HuH-7.5 (cell line): ENCODE data around the gene LCN12.

ENCODE experiments used
- DNase-seq: peaks from one replicate; pipeline ENCODE4 v3.0.0; 2011; ENCODE audit warnings: low spot score

LCN12 gene

GRCh38 chr9:136951541-136952320 lies at the start of gene LCN12:
LCN12 (plus strand) TSS chr9:136952273; CDS start chr9:136952328, 55 bp downstream.
- no peak for DNase-seq

- DNase-seq: no peak
Measured at GRCh38 chr9:136903041-136903554, 49.0 kb upstream of the LCN12 start.

GRCh38 chr9:136906266-136906665 lies 45.8 kb upstream of the LCN12 start:
- no peak for DNase-seq

GRCh38 chr9:136907011-136907914 lies 44.8 kb upstream of the LCN12 start:
- DNase-seq: no peak

- no peak for DNase-seq
Measured at GRCh38 chr9:136910197-136910900, 41.7 kb upstream of the LCN12 start.

- DNase-seq: no peak
Measured at GRCh38 chr9:136910901-136911245, 41.2 kb upstream of the LCN12 start.

GRCh38 chr9:136913701-136914438 lies 38.2 kb upstream of the LCN12 start:
- no peak for DNase-seq

- no peak for DNase-seq
Measured at GRCh38 chr9:136915632-136916329, 36.3 kb upstream of the LCN12 start.

GRCh38 chr9:136916330-136917184 lies 35.5 kb upstream of the LCN12 start:
- DNase-seq: no peak

GRCh38 chr9:136917902-136918301 lies 34.2 kb upstream of the LCN12 start:
- DNase-seq: no peak

- DNase-seq: no peak
Measured at GRCh38 chr9:136920069-136920468, 32.0 kb upstream of the LCN12 start.

GRCh38 chr9:136920734-136921231 lies 31.3 kb upstream of the LCN12 start:
- DNase-seq: no peak

GRCh38 chr9:136921307-136921706 lies 30.8 kb upstream of the LCN12 start:
- DNase-seq: no peak

- no peak for DNase-seq
Measured at GRCh38 chr9:136921718-136922117, 30.4 kb upstream of the LCN12 start.

GRCh38 chr9:136922540-136922939 lies 29.5 kb upstream of the LCN12 start:
- no peak for DNase-seq

- no peak for DNase-seq
Measured at GRCh38 chr9:136923881-136924280, 28.2 kb upstream of the LCN12 start.

- DNase-seq: no peak
Measured at GRCh38 chr9:136925414-136926153, 26.5 kb upstream of the LCN12 start.

GRCh38 chr9:136926154-136926704 lies 25.8 kb upstream of the LCN12 start:
- no peak for DNase-seq

GRCh38 chr9:136926749-136927148 lies 25.3 kb upstream of the LCN12 start:
- no peak for DNase-seq
